NCI-H2107 treated with DMSO at 0.1 percent for 48 hours (cell line): ENCODE results near the gene CAPN13.

ENCODE experiments used
- DNase-seq: peaks from one replicate; lab custom pipeline; 2025; ENCODE audit not compliant: unreplicated experiment; lab: John Stamatoyannopoulos, UW

The CAPN13 gene

DNA sequence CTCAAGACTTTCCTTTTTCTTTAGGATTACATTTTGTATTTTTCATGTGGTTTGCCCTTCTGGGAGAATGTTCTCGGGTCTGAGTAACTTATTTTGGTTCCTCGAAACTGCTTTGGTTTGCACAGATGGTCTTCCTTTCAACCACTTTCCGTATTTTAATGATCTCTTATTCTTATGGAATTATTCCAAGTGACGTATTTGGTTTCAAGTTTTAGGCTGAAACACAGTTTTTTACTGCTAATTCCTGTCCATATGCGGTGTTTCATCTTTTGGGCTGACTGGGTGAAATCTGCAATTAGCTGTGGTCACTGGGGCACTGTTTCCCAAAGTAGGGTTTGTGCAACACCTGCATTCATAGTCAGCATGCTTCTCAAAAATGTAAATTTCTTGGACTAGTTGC, 122.7 kb downstream of the CAPN13 start:
- DNase-seq, result no peak

DNA sequence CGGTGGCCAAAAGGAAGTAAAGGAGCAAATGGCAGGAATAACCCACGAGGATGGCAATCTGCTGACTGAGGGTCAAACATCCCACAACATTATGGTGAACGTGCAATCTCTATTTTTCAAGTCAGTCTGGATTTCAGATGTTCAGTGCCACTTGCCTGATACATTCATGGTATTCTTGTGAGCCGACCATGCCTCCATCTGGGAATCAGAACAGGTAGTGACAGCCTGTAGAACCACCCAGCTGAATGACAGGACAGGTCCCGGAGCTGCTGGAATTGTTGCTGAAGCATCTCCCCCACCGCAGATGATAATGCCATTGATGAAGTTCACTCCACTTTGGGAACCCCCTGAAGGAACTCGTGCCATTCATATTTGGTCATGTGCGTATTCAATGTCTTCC, 123.2 kb downstream of the CAPN13 start:
- DNase-seq, result no peak

DNA sequence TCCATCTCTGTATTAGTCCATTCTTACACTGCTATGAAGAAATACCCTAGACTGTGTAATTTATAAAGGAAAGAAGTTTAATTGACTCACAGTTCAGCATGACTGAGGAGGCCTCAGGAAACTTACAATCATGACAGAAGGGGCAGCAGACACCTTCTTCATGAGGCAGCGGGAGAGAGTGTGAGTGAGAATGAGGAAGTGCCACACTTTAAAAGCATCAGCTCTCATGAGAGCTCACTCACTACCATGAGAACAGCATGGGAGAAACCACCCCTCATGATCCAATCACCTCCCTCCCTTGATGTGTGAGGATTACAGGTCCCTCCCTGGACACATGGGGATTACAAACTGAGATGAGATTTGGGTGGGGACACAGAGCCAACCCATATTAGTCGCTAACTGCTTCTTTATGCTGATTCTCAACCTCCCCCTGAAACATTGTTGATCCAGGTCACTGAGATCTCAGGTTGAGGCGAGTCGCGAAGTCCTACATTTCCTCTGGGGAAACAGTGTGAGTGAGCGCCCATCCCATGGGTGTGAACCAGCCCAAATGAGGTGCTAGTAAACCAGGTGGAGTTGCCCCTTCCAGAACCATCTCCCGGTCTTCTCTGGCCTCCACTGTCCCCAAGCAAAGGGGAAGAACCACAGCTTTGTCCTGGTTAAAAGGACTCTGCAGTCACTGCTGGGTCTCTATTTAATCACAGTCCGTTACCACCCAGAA, 123.8 kb downstream of the CAPN13 start:
- DNase-seq, result no peak

DNA sequence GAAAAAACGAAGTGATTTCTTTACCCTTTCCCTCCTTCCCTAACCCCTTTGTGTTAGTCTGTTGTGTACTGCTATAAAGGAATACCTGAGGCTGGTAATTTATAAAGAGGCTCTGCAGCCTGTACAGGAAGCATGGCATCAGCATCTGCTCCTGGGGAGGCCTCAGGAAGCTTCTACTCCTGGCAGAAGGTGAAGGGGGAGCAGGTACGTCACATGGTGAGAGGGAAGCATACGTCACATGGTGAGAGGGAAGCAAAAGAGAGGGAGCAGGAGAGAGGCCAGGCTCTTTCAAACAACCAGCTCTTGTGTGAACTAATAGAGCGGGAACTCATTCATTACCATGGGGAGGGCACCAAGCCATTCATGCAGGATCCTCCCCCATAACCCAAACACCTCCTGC, 126.2 kb downstream of the CAPN13 start:
- DNase-seq, result no peak

DNA sequence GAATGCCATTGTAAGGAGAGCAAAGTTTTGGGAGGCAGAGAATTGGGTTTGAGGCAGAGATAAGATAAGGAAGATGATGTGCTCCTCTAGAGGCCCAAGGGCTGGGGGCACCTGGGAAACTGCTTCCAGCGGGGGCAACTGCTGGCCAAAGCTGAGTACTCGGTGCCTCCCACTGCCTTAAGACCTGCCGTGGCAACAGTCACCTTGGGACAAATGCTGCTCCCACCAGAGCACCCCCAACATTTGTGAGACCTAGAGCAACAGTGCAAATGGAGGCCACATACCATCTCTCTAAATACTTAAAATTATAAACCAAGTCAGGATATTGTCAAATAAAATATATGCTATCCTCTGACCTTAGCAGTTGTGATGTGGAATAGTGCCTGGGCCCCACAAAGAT, 127.1 kb downstream of the CAPN13 start:
- DNase-seq, result no peak

DNA sequence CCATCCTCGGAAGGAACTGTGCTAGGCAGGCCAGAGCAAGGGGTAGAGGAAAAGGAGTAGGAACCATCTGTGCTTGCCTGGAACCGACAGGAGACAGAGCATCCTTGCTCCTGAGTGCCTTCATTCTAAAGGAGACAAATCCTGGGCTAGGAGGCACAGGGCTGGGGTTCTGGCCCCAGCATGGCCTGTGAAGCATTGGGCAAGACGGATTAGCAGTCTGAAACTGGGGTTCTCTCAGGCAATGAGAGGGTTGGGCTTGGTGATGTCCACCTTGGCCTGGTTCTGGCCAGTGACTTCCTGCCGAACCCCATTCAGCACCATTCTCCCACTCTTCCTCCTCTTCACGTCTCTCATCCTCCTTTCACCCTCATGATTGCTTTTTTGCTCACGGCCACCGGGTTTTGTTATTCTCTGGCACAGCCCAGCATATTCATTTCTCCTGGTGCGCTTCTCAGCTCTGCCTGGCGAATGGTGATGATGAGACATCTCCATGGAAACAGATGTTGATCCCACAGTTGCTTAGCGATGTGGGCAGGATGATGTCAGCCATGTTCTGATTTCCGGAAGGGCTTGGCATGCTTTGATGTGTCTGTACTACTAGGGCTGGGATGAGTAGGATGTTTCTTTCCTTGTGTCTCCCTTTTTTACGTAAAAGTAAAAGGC, 127.7 kb downstream of the CAPN13 start:
- no peak for DNase-seq

DNA sequence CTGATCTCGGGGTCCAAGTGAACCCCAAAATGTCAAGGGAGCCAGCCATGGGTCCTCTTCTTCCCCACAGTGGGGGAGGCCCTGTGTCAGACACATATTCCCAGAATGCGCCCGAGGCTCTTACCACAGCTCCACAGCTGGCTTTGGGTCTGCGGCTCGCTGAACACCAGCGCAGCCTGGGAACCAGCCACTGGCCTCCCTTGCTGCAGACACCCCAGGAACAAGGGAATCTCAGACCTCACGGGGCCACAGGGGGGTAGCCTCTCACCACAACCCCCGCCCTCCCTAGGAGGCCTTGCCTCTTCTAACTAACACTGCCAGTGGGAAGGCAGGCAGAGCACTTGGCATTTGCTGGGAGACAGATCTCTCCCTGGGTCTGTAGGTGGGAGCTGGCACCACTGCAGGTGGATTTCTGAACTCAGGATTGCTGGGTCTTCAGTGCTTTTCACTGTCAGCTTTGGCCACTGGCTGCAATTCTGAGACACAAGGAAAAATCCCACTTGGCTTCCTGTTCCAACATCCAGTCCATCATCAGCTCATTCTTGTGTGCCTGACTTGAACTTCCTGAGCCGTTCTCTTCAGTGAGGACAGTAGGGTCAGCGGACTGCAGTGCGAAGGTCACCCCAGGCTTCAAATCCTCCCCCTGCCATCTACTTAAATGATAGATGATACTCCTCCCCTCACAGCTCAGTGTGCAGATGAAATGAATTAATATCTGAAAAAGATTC, 128.7 kb downstream of the CAPN13 start:
- DNase-seq, result no peak

DNA sequence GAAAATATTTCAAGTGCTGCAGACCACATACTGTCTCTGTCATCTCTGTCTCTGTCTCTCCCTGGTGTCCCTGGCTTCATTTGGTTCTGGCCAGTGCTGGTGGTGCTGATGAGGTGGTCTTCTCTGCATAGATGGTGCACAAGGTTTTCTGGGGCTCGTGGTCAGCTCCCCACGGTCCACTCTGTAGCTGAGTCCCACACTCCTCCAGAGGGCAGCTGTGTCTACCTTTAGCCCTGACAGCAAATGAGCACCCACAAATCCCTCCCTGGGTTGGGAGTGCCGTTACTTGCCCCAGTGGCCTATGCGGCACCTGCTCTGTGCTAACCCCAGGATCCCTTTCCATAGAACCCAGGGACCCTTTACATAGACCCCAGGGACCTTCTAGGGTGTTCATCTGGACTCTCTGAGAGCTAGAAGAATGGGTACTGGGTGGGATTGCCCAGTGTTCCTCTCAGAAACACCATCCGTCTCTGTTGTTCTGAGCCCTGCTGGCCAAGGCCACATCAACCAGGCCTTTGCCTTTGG, 129.3 kb downstream of the CAPN13 start:
- no peak for DNase-seq

DNA sequence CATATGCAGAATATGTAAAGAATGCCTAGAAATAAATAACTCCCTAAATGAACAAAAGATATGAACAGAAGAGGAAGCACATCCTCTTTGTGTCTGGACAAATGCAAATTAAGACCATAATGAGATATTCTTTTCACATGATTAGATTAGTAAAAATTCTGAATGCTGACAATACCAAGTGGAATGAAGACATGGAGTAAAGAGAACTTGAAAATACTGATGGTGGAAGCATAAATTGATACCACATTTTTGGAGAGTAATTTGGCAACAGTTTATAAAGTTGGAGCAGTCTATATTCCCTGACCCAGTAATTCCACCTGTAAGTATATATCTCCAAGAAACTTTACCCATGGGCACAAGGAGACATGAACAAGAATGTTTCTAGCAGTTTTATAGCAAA, 130.0 kb downstream of the CAPN13 start:
- DNase-seq, result no peak

DNA sequence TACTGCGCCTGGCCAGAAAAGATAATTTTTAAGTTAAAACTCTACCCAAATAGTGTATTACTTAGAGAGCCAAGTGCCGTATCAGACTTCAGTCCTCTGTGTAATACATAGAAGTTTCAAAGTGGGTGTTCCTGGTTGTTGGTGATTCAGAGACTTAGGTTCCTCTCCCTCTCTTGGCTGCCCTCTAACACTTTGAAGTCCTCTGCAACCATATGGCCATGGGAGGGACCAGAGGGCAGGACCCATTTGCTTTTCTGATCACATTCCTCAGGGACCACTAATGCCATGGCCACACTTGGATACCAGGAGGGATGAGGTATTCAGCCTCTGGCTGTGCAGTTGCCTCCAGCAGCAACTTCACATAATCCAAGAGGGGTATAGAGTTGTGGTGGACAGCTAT, 131.5 kb downstream of the CAPN13 start:
- no peak for DNase-seq

DNA sequence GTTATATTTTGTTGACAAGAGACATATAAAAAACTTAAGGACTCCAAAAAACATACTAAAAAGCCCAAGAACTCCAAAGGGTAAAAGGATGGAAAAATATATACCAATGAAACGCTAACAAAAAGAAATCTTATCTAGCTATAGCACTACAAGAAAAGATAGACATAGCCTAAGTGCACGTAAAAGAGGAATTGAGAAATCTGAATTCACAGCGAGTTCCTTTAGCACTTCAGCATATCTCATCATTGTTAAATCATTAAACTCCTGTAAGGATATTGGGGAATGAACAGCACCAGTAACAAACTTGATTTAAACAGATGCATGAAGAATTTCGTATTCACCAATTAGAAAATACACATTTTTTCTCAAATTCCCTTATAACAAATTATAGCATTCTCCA, 134.1 kb downstream of the CAPN13 start:
- no peak for DNase-seq
